RWPE2 (cell line): Measurements from ENCODE around the gene TLL1.

Experiments used
- ATAC-seq: fragments of 200-7000 bp; cut with Tn5 transposase; 3 replicates; pipeline ENCODE4 v1.9.1; 2021; ENCODE audit warnings: low read depth
- DNase-seq: peaks from one replicate; pipeline ENCODE4 v3.0.0-alpha.2; 2020; ENCODE audit warnings: low spot score
- H3K27ac ChIP-seq: fragments of 450-650 bp; 2 replicates; pipeline ENCODE4 v1.5.1; 2017; ENCODE audit warnings: mild to moderate bottlenecking; ENCODE audit not compliant: poor library complexity, severe bottlenecking
- H3K27me3 ChIP-seq: fragments of 250-450 bp; sonication (Bioruptor Pico); 2 replicates; pipeline ENCODE4 v1.5.1; 2021; ENCODE audit warnings: mild to moderate bottlenecking, moderate library complexity; ENCODE audit not compliant: insufficient read depth, poor library complexity, severe bottlenecking
- H3K36me3 ChIP-seq: fragments of 250-450 bp; sonication (Bioruptor Pico); 2 replicates; pipeline ENCODE4 v1.5.1; 2020; ENCODE audit warnings: low read depth, mild to moderate bottlenecking, moderate library complexity
- H3K4me1 ChIP-seq: fragments of 250-450 bp; sonication (Bioruptor Pico); 2 replicates; pipeline ENCODE4 v1.5.1; 2021; ENCODE audit warnings: mild to moderate bottlenecking, moderate library complexity; ENCODE audit not compliant: insufficient read depth, poor library complexity, severe bottlenecking
- H3K4me3 ChIP-seq: fragments of 250-450 bp; sonication (Bioruptor Pico); 2 replicates; pipeline ENCODE4 v1.5.1; 2021; ENCODE audit warnings: mild to moderate bottlenecking, moderate library complexity; ENCODE audit not compliant: severe bottlenecking
- H3K9me3 ChIP-seq: fragments of 250-450 bp; sonication (Bioruptor Pico); 2 replicates; pipeline ENCODE4 v1.5.1; 2021; ENCODE audit warnings: mild to moderate bottlenecking, moderate library complexity; ENCODE audit not compliant: severe bottlenecking
- CTCF ChIP-seq: fragments of 450-650 bp; IDR thresholded peaks from one replicate; pipeline ENCODE4 v1.5.1; 2017; ENCODE audit warnings: mild to moderate bottlenecking, moderate library complexity; ENCODE audit not compliant: poor library complexity, severe bottlenecking

Gene TLL1

GRCh38 chr4:165926307-165926706 lies 53.3 kb downstream of the TLL1 start:
- no peaks in the 10 kb centered on the region for H3K27me3 ChIP-seq
- H3K4me1 ChIP-seq, result no peaks in the 10 kb centered on the region
- H3K4me3 ChIP-seq, result no peak overlapping the region
- no peak for ATAC-seq
- no peak for TF ChIP-seq CTCF
- no peaks in the 10 kb centered on the region for H3K36me3 ChIP-seq
- H3K27ac ChIP-seq, result no peak overlapping the region
- DNase-seq, result no peak
- H3K9me3 ChIP-seq, result no peaks in the 10 kb centered on the region

GRCh38 chr4:165927366-165927765 lies 54.3 kb downstream of the TLL1 start:
- Histone ChIP-seq H3K27me3 (no peaks in the 10 kb centered on the region), H3K4me3 (no peak overlapping the region), H3K36me3 (no peaks in the 10 kb centered on the region), H3K4me1 (no peaks in the 10 kb centered on the region), H3K27ac (no peak overlapping the region), H3K9me3 (no peaks in the 10 kb centered on the region)
- DNase-seq, result no peak
- no peak for ATAC-seq
- no peak for TF ChIP-seq CTCF

- Histone ChIP-seq H3K4me1 (no peaks in the 10 kb centered on the region), H3K9me3 (no peaks in the 10 kb centered on the region), H3K27ac (no peak overlapping the region), H3K36me3 (no peaks in the 10 kb centered on the region), H3K27me3 (no peaks in the 10 kb centered on the region), H3K4me3 (no peak overlapping the region)
- DNase-seq, result no peak
- ATAC-seq, result no peak
- no peak for TF ChIP-seq CTCF
These were observed 54.8 kb downstream of the TLL1 start for GRCh38 chr4:165927815-165928214.

GRCh38 chr4:165928601-165929000 lies 55.6 kb downstream of the TLL1 start:
- Histone ChIP-seq H3K4me3 (no peak overlapping the region), H3K4me1 (no peaks in the 10 kb centered on the region), H3K27ac (no peak overlapping the region), H3K36me3 (no peaks in the 10 kb centered on the region), H3K9me3 (no peaks in the 10 kb centered on the region), H3K27me3 (no peaks in the 10 kb centered on the region)
- no peak for TF ChIP-seq CTCF
- no peak for ATAC-seq
- no peak for DNase-seq

- no peak for TF ChIP-seq CTCF
- H3K9me3 ChIP-seq, result no peaks in the 10 kb centered on the region
- ATAC-seq, result no peak
- no peak for DNase-seq
- H3K4me1 ChIP-seq, result no peaks in the 10 kb centered on the region
- H3K4me3 ChIP-seq, result no peak overlapping the region
- no peaks in the 10 kb centered on the region for H3K27me3 ChIP-seq
- no peak overlapping the region for H3K27ac ChIP-seq
- H3K36me3 ChIP-seq, result no peaks in the 10 kb centered on the region
These were observed 56.6 kb downstream of the TLL1 start for GRCh38 chr4:165929662-165930061.
